Ectodermal cell (in vitro differentiated cells): ENCODE measurements around the gene STON1.

Source experiments
- H3K27ac ChIP-seq: 2 replicates; pipeline ENCODE4 v1.7.0; 2013; ENCODE audit warnings: mild to moderate bottlenecking, low read depth, low read length; ENCODE audit not compliant: insufficient read depth, poor library complexity, severe bottlenecking
- H3K27me3 ChIP-seq: 2 replicates; pipeline ENCODE4 v1.7.0; 2013; ENCODE audit warnings: mild to moderate bottlenecking, low read length; ENCODE audit not compliant: insufficient read depth, control insufficient read depth, poor library complexity, severe bottlenecking
- H3K36me3 ChIP-seq: one replicate; pipeline ENCODE4 v1.7.0; 2013; ENCODE audit warnings: low read length; ENCODE audit not compliant: control insufficient read depth, insufficient read depth
- H3K4me1 ChIP-seq: one replicate; pipeline ENCODE4 v1.7.0; 2013; ENCODE audit warnings: low read length; ENCODE audit not compliant: control insufficient read depth, insufficient read depth
- H3K4me3 ChIP-seq: 2 replicates; pipeline ENCODE4 v1.7.0; 2013; ENCODE audit warnings: low read depth, low read length, control low read depth; ENCODE audit not compliant: insufficient read depth
- H3K9me3 ChIP-seq: 2 replicates; pipeline ENCODE4 v1.7.0; 2013; ENCODE audit warnings: mild to moderate bottlenecking, low read length, moderate library complexity; ENCODE audit not compliant: control insufficient read depth
- whole genome bisulfite sequencing, 2 experiments: methylation state at CpG; one replicate each; pipeline ENCODE4 v1.1.7; 2013; ENCODE audit warnings: missing lambda C conversion rate in 2 of 2; 5-methylcytosine and 5-hydroxymethylcytosine counted together

STON1 gene

DNA sequence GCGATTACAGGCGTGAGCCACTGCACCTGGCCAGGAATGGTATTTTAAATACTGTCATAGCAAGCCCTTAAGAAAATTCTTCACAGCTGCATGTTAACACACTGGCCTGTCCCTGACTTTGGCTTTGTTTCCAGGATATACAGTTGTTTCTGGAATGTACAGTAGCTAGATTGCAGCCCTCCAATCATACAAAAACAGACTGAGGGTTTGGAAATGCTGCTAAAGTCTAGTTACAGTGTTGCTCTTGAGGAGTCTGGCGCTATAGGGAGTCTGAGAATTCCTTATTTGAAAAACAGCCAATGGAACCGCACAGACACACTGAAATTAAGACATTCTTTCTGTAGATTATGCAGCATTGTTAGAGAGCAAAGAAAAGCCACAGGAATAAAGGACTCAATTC is 37.7 kb downstream of the STON1 start:
- H3K4me3 ChIP-seq, result no peak overlapping the region
- H3K9me3 ChIP-seq, result no peaks in the 10 kb centered on the region
- H3K4me1 ChIP-seq, result peaks cover 5% of the 10 kb centered on the region
- no peak overlapping the region for H3K27ac ChIP-seq
- 93 to 96% methylated on average over 4 of the region's 4 CpGs for WGBS, 2 experiments
- no peaks in the 10 kb centered on the region for H3K27me3 ChIP-seq
- no peaks in the 10 kb centered on the region for H3K36me3 ChIP-seq

DNA sequence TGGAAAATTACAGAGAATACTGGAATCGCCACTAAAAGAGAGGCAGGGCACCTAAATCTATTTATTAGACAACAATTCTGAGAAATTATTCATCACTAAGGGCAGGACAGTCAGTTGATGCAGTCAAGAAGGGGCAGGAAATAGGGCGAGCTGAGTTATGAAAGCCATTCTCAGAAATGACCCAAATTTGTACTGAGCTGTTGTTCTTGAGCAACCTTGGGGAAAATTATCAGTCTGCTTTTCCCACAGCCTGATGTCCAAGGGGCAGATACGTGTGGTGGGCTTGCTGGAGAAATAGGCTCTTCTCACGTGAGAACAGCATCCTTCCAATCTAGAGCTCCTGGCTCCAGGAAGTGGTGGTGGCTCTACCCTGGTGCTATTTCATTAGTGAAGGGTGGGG is 38.6 kb downstream of the STON1 start:
- Histone ChIP-seq H3K4me3 (no peak overlapping the region), H3K4me1 (peaks cover 10% of the 10 kb centered on the region), H3K36me3 (no peaks in the 10 kb centered on the region), H3K9me3 (no peaks in the 10 kb centered on the region), H3K27me3 (no peaks in the 10 kb centered on the region), H3K27ac (no peak overlapping the region)
- WGBS, 2 experiments, result 95 to 97% methylated on average over 4 of the region's 4 CpGs

DNA sequence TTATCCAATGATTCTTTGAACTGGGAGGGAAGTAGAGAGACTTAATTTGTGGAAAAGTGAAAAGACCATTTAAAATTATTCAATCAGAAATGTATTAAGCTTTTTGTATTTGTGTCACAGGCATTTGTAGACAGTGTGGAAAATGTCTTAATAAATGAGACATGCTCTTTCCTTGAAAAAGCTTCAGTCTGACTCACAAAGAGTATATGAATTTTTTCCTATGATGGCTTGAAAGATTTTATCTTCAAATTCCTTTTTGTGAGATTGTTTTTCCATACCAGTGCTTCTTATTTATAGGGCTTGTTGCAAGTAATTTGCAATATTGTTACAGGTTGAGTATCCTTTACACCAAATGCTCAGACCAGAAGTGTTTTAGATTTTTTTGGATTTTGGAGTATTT is 39.5 kb downstream of the STON1 start:
- Histone ChIP-seq H3K27me3 (no peaks in the 10 kb centered on the region), H3K27ac (no peak overlapping the region), H3K36me3 (no peaks in the 10 kb centered on the region), H3K4me1 (peaks cover 10% of the 10 kb centered on the region), H3K9me3 (no peaks in the 10 kb centered on the region), H3K4me3 (no peak overlapping the region)

DNA sequence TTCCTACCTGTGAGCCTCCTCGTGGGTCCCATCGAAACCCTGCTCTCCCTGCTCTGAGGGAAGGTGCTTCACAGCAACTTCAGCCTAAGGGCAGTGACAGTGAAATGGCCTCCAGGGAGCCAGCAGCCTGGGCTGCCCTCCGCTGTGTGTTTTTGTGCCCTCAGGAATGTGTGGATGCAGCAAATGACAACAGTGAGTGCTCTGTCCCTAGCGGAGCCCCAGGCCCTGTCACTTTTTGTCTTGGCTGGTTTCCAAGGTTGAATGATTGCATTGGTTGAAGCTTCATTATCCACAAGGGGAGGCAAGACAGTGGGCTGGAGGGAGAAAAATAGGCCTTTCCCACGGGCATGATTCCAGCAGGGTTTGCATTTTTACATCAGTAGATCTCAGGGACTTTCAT is 42.9 kb downstream of the STON1 start:
- peak overlapping the region; percentile 62 for H3K27ac ChIP-seq
- no peaks in the 10 kb centered on the region for H3K9me3 ChIP-seq
- H3K27me3 ChIP-seq, result no peaks in the 10 kb centered on the region
- H3K4me3 ChIP-seq, result no peak overlapping the region
- WGBS, 2 experiments, result 30 to 47% methylated on average over 5 of the region's 5 CpGs
- peaks cover 10% of the 10 kb centered on the region for H3K4me1 ChIP-seq
- no peaks in the 10 kb centered on the region for H3K36me3 ChIP-seq

DNA sequence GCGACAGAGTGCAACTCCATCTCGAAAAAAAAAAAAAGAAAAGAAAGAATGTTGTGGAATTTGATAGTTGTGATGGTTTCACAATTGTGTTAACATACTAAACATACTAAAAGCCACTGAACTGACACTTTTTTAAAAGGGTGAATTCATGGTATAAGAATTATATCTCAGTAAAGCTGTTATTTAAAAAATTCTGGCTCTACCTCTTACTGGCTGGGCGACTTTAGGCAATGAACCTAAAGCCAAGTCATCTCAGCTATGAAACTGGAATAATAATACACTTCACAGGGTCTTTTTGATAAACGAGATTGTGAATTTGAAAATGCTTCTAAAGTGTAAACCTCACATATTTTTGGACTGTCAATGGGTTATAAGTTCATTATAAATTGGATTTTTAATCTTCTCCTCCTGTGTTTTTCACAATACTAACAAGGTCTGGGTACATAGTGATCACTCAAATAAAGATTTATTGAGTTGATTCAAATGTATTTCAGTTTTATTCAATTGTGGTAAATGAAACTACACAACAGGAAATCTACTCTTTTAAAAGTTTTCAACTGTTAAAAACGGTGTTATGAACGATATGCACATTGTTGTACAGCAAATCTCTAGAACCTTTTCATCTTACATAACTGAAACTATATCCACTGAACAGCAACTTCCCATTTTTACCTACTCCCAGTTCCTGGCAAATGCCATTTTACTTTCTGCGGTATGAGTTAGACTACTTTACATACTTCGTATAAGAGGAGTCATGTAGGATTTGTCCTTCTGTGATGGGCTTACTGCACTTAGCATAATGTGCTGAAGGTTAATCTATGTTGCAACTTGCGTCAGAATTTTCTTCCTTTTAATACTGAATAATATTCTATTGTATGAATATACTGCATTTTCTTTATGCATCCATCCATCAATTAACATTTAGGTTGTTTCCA is 44.7 kb downstream of the STON1 start:
- 93 to 97% methylated on average over 8 of the region's 9 CpGs for WGBS, 2 experiments
- Histone ChIP-seq H3K4me3 (no peak overlapping the region), H3K27ac (no peak overlapping the region), H3K9me3 (no peaks in the 10 kb centered on the region), H3K27me3 (no peaks in the 10 kb centered on the region), H3K4me1 (peaks cover 10% of the 10 kb centered on the region), H3K36me3 (no peaks in the 10 kb centered on the region)

DNA sequence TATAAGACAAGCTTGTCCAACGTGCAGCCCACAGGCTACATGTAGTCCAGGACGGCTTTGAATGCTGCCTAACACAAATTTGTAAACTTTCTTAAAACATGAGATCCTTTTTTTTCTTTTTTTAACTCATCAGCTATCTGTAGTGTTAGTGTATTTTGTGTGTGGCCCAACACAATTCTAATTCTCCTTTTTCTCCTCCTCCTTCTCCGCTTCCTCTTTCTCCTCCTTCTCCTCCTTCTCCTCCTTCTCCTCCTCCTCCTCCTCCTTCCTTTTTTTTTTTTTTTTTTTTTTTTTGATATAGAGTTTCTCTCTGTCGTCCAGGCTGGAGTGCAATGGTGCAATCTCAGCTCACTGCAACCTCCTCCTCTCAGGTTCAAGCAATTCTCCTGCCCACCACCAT is 48.4 kb downstream of the STON1 start:
- 95 to 97% methylated on average over 3 of the region's 4 CpGs for WGBS, 2 experiments
- Histone ChIP-seq H3K4me1 (no peaks in the 10 kb centered on the region), H3K36me3 (peaks cover 16% of the 10 kb centered on the region), H3K4me3 (no peak overlapping the region), H3K27me3 (no peaks in the 10 kb centered on the region), H3K9me3 (no peaks in the 10 kb centered on the region), H3K27ac (no peak overlapping the region)

DNA sequence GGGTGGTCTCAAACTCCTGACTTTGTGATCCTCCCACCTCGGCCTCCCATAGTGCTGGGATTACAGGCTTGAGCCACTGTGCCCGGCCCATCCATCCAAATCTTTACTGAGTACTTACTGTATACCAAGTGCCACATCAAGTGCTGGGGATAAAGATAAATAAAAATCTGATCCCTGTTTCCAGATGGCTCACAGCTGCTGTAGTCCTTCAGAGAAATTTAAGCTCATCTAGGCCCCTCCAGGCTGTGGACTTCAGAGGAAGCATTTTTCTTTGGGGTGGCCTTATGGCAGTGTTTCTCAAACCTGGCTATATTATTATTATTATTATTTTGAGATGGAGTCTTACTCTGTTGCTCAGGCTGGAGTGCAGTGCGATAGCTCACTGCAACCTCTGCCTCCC is 54.0 kb downstream of the STON1 start:
- Histone ChIP-seq H3K9me3 (no peaks in the 10 kb centered on the region), H3K27me3 (no peaks in the 10 kb centered on the region), H3K36me3 (peaks cover 16% of the 10 kb centered on the region), H3K4me3 (no peak overlapping the region), H3K4me1 (peaks cover 12% of the 10 kb centered on the region), H3K27ac (no peak overlapping the region)
- 96 to 97% methylated on average over 3 of the region's 3 CpGs for WGBS, 2 experiments

DNA sequence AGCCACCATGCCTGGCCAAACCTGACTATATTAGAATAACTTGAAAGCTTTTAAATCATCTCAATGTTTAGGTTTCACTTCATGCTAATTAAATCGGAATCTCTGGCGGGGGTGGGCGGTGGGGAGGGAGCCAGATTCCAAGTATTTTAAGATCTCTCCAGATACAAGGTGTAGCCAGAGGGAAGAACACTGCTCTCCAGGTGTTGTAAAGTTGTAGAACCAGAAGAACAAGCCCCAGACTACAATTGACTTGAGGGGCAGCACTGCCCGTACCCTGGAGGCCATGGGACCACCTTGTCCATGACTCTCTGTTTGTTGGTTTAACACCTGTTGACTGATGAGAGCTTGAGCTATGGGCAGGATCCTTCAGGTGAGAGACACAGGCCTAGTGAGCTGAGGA is 54.6 kb downstream of the STON1 start:
- no peaks in the 10 kb centered on the region for H3K9me3 ChIP-seq
- no peak overlapping the region for H3K27ac ChIP-seq
- peaks cover 12% of the 10 kb centered on the region for H3K4me1 ChIP-seq
- H3K4me3 ChIP-seq, result no peak overlapping the region
- WGBS, 2 experiments, result 90 to 95% methylated on average over 4 of the region's 4 CpGs
- no peaks in the 10 kb centered on the region for H3K27me3 ChIP-seq
- peaks cover 16% of the 10 kb centered on the region for H3K36me3 ChIP-seq

DNA sequence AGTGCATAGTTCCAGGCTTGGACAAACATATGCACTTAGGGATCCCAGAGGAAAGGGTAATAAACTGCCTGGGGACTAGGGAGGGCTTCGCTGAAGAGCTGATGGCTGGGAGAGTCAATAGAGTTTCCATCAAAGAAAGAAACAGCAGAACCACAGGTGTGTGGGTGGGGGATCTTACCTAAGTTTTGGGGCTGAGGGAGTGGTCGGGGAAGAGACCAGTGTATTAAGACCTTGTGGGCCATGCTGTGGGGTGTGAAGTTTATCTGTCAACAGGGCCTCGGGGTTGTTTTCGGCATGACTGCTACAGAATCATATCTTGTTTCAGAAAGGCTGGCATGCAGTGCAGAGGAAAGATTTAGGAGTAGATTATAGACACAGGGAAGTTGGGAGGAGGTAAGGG is 56.5 kb downstream of the STON1 start:
- Histone ChIP-seq H3K36me3 (peaks cover 8% of the 10 kb centered on the region), H3K4me1 (peaks cover 12% of the 10 kb centered on the region), H3K27me3 (no peaks in the 10 kb centered on the region), H3K27ac (no peak overlapping the region), H3K9me3 (no peaks in the 10 kb centered on the region), H3K4me3 (no peak overlapping the region)
- 66 to 67% methylated on average over 4 of the region's 4 CpGs for WGBS, 2 experiments

DNA sequence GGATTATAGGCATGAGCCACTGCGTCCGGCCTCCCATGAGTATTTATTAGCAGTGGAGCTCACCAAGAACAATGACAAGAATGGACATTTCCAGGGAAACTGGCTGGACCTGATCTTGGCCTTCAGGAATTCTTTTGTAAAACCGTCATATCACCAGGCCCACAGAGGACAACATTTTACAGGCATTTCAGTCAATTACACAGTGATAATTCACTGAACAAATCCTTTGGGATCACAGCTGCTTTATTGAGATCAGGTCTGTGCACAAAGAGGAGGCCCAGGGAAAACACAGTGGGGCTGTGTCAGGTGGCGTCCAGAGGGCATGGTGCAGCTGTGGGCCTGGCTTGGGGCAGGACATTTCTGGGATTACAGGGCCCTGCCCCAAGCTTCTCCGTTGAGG is 57.6 kb downstream of the STON1 start:
- WGBS, 2 experiments, result 77 to 82% methylated on average over 5 of the region's 5 CpGs
- H3K27ac ChIP-seq, result peak overlapping the region; percentile 55

More for the DNA sequence above, 57.6 kb downstream of the STON1 start:
- Histone ChIP-seq H3K9me3 (no peaks in the 10 kb centered on the region), H3K36me3 (peaks cover 4% of the 10 kb centered on the region), H3K4me3 (no peak overlapping the region), H3K4me1 (peaks cover 12% of the 10 kb centered on the region), H3K27me3 (no peaks in the 10 kb centered on the region)
